Raji (cell line): ENCODE measurements around the gene MYO5A.

Source experiments
- POLR2A ChIP-seq: IDR thresholded peaks from 2 replicates; pipeline ENCODE4 v1.6.1; 2011; ENCODE audit warnings: low read depth, low read length, control low read depth; ENCODE audit not compliant: insufficient read depth

The MYO5A gene

DNA sequence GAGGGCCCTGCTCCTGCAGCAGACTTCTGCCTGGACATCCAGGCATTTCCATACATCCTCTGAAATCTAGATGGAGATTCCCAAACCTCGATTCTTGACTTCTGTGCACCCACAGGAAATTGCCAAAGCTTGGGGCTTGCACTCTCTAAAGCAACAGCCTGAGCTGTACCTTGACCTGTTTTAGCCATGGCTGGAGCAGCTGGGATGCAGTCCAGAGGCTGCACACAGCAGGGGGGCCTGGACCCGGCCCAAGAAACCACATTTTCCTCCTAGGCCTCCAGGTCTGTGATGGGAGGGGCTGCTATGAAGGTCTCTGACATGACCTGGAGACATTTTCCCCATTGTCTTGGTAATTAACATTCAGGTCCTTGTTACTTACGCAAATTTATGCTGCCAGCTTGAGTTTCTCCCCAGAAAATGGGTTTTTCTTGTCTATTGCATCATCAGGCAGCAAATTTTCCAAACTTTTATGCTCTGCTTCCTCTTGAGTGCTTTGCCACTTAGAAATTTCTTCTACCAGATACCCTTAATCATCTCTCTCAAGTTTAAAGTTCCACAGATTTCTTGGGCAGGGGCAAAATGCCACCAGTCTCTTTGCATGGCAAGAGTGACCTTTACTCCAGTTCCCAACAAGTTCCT is 11.8 kb upstream of the MYO5A start:
- no peak for TF ChIP-seq POLR2A

DNA sequence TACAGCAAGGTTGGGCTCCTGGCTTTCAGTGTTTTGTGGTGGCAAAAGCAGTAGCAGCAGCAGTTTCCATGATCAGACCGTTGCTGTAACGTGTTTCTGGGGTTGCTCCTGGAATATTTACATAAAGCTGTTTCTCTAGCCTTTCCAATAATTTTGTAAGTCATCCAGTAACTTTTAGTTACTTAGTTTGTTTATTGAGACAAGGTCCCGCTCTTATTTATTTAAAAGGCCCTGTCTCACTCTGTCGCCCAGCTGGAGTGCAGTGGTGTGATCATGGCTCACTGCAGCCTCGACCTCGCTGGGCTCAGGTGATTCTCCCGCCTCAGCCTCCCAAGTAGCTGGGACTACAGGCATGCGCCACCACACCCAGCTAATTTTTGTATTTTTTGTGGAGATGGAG is 8.8 kb upstream of the MYO5A start:
- no peak for TF ChIP-seq POLR2A

- no peak for TF ChIP-seq POLR2A
Observed at GRCh38 chr15:52532427-52532826, 3.7 kb upstream of the MYO5A start.

DNA sequence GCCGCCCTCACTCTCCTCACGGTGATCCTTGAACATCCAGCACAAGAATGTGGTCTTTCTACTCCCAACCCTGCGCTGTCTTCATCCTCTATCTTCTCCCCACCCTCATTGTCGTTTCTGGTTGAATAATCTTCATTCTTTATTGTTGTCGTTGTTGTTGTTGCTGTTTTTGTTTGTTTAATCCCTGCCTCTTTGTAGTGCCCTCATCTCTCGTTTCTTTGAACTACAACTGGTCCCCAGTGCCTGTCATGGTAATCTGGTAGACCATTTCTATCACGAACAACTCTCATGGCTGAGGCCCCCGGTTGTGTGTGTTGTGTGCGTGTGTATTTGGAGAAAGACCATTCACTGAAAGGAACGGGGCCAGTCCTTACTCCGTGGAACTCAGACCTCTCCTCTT is 1.3 kb upstream of the MYO5A start:
- no peak for TF ChIP-seq POLR2A

DNA sequence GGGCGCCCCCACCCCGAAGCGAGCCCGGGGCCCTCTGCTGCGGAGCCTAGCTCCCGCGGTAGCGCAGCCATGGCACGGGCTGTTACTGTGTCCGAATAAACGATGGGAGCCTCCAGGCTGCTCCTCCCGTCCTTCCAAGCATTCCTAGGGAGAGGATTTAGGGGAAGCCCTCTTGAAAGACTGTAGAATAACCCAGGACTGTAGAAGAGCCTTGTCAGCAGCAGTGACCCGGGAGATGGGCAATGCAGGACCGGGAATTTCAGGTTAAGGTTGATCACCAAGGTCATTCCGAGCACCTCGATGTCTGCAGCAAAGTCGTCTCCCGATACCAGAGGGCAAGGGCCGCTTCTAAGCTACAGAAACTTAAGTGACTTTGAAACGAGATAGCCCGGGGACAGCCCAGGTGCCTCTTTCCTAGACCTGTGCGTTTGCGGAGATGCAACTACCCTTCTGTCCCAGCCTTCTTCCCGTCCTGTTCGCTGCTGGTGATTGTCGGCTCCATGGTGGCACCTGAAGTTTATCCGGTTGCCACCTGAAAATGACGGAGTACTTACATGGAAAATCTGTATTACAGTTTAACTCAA is 753 bp upstream of the MYO5A start:
- TF ChIP-seq POLR2A: no peak

- no peak for TF ChIP-seq POLR2A
Observed at GRCh38 chr15:52527911-52528563, 643 bp downstream of the MYO5A start.

DNA sequence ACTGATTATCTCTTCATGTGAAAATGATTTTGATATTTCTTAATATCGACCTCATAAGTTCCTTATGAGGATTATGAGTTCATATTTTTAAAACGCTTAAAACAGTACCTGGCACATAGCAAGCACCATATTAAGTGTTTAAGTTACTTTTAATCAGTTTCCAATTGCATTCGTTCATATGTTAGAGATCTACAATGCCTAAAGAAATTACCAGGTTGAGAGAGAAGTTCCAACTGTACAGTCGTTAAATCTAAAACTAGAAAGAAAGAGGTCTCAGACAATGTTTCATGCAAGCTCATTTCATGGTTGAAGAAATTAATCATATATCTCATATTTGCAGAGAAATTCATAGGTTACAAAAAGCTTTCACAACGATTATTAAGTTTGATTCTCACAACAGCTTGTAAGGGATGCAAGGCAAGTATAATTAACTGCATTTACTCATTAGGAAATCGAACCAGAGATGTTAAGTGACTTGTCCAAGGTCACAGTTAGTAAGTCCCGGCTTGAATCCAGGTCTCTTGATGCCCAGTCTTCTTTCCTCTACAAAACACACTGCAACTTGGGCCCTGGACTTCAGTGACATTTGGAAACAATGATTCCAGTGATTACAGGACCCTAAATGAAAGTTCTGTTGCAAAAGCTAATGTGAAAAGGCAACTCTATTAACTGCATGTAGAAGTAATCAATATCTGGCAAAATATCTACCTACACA is 1.3 kb downstream of the MYO5A start:
- TF ChIP-seq POLR2A: no peak

DNA sequence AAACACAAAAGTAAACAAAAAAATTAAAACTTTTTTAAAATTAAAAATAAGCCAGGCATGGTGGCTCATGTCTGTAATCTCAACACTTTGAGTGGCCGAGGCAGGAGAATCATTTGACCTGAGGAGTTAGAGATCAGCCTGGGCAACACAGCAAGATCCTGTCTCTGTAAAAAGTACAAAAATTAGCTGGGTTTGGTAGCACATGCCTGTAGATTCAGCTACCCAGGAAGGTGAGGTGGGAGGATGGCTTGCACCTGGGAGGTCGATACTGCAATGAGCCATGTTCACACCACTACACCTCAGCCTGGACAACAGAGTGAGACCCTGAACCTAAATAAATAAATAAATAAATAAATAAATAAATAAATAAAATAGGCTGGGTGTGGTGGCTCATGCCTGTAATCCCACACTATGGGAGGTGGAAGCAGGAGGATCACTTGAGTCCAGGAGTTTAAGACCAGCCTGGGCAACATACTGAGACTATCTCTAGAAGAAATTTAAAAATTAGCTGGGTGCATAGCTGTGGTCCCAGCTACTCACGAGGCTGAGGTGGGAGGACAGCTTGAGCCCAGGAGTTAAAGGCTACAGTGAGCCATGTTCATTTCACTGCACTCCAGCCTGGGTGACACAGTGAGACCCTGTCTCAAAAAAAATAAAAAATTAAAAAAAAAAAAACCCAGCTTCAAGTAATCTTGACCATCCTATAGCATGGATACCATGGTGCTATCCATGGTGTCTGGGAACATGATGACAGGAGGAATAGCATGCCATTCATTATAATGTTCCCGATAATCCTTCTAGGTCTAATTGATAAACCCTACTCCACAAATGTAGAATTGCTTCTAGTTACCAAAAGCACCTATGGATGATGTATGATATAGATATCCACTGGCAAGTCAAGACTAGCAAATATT is 4.2 kb downstream of the MYO5A start:
- no peak for TF ChIP-seq POLR2A

GRCh38 chr15:52523647-52524046 is 5.0 kb downstream of the MYO5A start:
- no peak for TF ChIP-seq POLR2A

DNA sequence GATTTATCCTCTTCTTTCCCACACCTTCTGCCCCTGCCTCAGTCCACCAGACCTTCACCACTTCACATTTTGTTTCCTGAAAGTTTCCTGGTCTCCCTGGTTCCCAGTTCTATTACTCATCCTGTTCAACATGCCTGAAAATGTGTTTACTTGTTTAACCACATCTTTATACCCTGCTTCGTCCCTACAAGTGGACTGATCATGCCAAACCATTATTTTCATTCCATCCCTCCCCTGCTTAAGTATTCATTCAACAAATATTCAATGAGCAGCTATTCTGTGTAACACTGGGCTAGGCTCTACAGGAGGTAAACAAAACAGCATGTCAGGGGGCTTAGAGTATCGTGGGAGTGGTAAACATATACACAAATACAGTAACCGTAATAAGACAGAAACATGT is 5.5 kb downstream of the MYO5A start:
- TF ChIP-seq POLR2A: no peak

GRCh38 chr15:52521682-52522081 is 7.0 kb downstream of the MYO5A start:
- no peak for TF ChIP-seq POLR2A

DNA sequence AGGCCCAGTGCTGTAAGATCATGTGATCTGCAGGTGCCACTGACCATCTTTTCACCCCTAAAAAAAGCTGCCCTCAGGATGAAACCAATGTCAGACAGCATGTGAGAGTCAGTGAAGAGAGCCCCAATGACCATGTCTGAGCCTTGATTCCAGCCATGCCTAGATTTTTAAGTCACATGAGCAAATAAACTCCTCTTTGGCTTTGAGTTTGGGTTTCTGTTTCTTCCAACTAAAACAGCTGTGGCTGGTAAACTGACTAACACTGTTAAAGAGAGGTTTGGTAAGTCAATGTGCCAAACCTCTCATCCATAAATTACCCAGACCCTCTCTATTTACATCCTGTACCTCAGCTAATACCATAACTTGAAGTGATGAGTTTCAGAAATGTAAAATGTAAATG is 8.3 kb downstream of the MYO5A start:
- no peak for TF ChIP-seq POLR2A

GRCh38 chr15:52518487-52519371 is 10.0 kb downstream of the MYO5A start:
- no peak for TF ChIP-seq POLR2A

DNA sequence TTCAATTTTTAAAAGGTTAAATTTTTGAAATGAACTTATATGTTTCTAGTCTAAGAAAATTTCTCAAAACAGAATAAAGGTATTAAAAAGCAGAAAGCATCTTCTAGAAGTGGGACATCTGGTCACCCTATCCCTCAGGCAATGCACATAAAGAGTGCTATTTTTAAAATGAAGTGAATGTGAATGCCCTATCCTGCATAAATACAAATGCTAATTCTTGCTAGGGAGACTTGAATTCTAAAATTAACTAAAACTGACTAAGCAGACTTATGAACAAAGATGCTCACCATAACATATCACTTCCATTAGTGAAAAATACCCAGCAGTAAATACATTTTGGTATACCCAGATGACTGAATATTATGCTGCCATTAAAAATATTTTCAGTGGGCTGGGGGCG is 11.7 kb downstream of the MYO5A start:
- no peak for TF ChIP-seq POLR2A

- no peak for TF ChIP-seq POLR2A
Observed at GRCh38 chr15:52515343-52515742, 13.3 kb downstream of the MYO5A start.

DNA sequence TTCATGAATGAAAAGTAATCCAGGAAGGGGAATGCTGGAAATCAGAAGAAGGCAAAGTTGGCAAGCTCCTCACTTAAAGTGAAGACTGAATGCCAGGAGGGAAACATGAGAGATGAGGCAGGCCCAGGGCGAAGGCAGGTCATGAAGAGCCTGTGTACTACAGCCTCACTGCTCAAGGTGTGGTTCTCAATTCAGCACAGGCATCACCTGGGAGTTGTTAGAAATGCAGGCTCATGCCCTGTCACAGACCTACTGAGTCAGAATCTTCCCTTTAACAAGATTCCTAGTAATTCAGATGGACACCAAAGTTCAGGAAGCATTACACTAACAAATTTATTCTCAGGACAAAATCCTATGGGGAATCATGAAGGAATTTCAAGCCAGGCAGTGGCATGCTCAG is 14.2 kb downstream of the MYO5A start:
- TF ChIP-seq POLR2A: no peak
